WTC11 (cell line): Measurements from ENCODE around the gene GABRG3. TPM values are rescaled to one million over a fixed set of nuclear protein-coding genes. Genes with fewer than 3 reads are reported as not detected.
A peak's percentile ranks its signal among the peaks of the same experiment; 100 is the strongest.

Experiments used
- ATAC-seq: fragments of 200-7000 bp; cut with Tn5 transposase; 2 replicates; pipeline ENCODE4 v1.10.0; 2021; ENCODE audit warnings: mild to moderate bottlenecking, moderate library complexity
- CTCF ChIA-PET: fragments of 300-600 bp; sonication (Branson Sonifier 250); formaldehyde crosslinking; loops from one replicate; lab custom pipeline; 2021; ENCODE audit warnings: antibody characterized with exemption; lab: Charles Lee
- POLR2A ChIA-PET: fragments of 350-600 bp; sonication (Branson Sonifier 250); formaldehyde crosslinking; loops from one replicate; lab custom pipeline; 2021; ENCODE audit warnings: antibody characterized with exemption; lab: Charles Lee
- DNase-seq: peaks from one replicate; pipeline ENCODE4 v3.0.0; 2021; ENCODE audit warnings: low spot score
- H3K27ac Mint-ChIP-seq: 2 replicates; pipeline ENCODE4 v1.8.0; 2021; ENCODE audit warnings: mixed read lengths
- H3K27me3 Mint-ChIP-seq: 2 replicates; pipeline ENCODE4 v1.8.0; 2021; ENCODE audit warnings: low read depth, mild to moderate bottlenecking, moderate library complexity, mixed read lengths
- H3K36me3 Mint-ChIP-seq: 2 replicates; pipeline ENCODE4 v1.8.0; 2021; ENCODE audit warnings: mixed read lengths
- H3K4me1 Mint-ChIP-seq: 2 replicates; pipeline ENCODE4 v1.8.0; 2022; ENCODE audit warnings: mixed read lengths
- H3K4me3 Mint-ChIP-seq: 2 replicates; pipeline ENCODE4 v1.8.0; 2021; ENCODE audit warnings: mild to moderate bottlenecking, moderate library complexity, mixed read lengths
- H3K9me3 Mint-ChIP-seq: 2 replicates; pipeline ENCODE4 v1.8.0; 2021; ENCODE audit warnings: mixed read lengths
- ELF4 ChIP-seq: sonication (generic); formaldehyde crosslinking; IDR thresholded peaks from 2 replicates; pipeline ENCODE4 v1.8.1; 2022; ENCODE audit warnings: low read depth, mild to moderate bottlenecking, moderate library complexity, missing genetic modification reagents
- ETV6 ChIP-seq: sonication (generic); formaldehyde crosslinking; IDR thresholded peaks from 2 replicates; pipeline ENCODE4 v1.8.1; 2022; ENCODE audit warnings: mild to moderate bottlenecking, missing genetic modification reagents
- FOXJ3 ChIP-seq: sonication (generic); formaldehyde crosslinking; IDR thresholded peaks from 2 replicates; pipeline ENCODE4 v1.9.0; 2021; ENCODE audit warnings: missing genetic modification reagents, mild to moderate bottlenecking, borderline replicate concordance
- FOXK1 ChIP-seq: sonication (generic); formaldehyde crosslinking; IDR thresholded peaks from 2 replicates; pipeline ENCODE4 v1.8.0; 2022; ENCODE audit warnings: mild to moderate bottlenecking, moderate library complexity, missing genetic modification reagents
- GRHL2 ChIP-seq: fragments of 250-450 bp; sonication (Bioruptor Pico); IDR thresholded peaks from 2 replicates; pipeline ENCODE4 v1.8.0; 2022; ENCODE audit warnings: mild to moderate bottlenecking, moderate library complexity; ENCODE audit not compliant: insufficient replicate concordance, severe bottlenecking
- HMGXB4 ChIP-seq: sonication (generic); formaldehyde crosslinking; IDR thresholded peaks from 2 replicates; pipeline ENCODE4 v1.8.1; 2023; ENCODE audit warnings: mild to moderate bottlenecking, moderate library complexity, missing genetic modification reagents
- NR3C1 ChIP-seq: sonication (generic); formaldehyde crosslinking; conservative IDR thresholded peaks from 2 replicates; pipeline ENCODE4 v1.8.1; 2023; ENCODE audit warnings: low read depth, mild to moderate bottlenecking, missing genetic modification reagents
- RELA ChIP-seq: sonication (generic); formaldehyde crosslinking; IDR thresholded peaks from 2 replicates; pipeline ENCODE4 v1.8.1; 2022; ENCODE audit warnings: missing genetic modification reagents, mild to moderate bottlenecking, borderline replicate concordance
- RORB ChIP-seq: fragments of 250-450 bp; sonication (Bioruptor Pico); IDR thresholded peaks from 2 replicates; pipeline ENCODE4 v1.9.0; 2021; ENCODE audit warnings: mild to moderate bottlenecking
- SOX15 ChIP-seq: fragments of 250-450 bp; sonication (Bioruptor Pico); IDR thresholded peaks from 2 replicates; pipeline ENCODE4 v1.9.0; 2021; ENCODE audit warnings: mild to moderate bottlenecking
- TEAD1 ChIP-seq: sonication (generic); formaldehyde crosslinking; IDR thresholded peaks from 2 replicates; pipeline ENCODE4 v1.8.0; 2022; ENCODE audit warnings: mild to moderate bottlenecking, missing genetic modification reagents
- ZBTB21 ChIP-seq: sonication (generic); formaldehyde crosslinking; IDR thresholded peaks from 2 replicates; pipeline ENCODE4 v1.8.1; 2023; ENCODE audit warnings: mild to moderate bottlenecking, missing genetic modification reagents, borderline replicate concordance
- ZMAT4 ChIP-seq: fragments of 250-450 bp; sonication (Bioruptor Pico); IDR thresholded peaks from 2 replicates; pipeline ENCODE4 v1.9.0; 2021; ENCODE audit warnings: mild to moderate bottlenecking
- ZNF121 ChIP-seq: sonication (generic); formaldehyde crosslinking; IDR thresholded peaks from 2 replicates; pipeline ENCODE4 v1.8.0; 2023; ENCODE audit warnings: missing genetic modification reagents
- ZNF219 ChIP-seq: sonication (generic); formaldehyde crosslinking; IDR thresholded peaks from 2 replicates; pipeline ENCODE4 v1.8.0; 2023; ENCODE audit warnings: missing genetic modification reagents, mild to moderate bottlenecking, borderline replicate concordance
- ZNF317 ChIP-seq: sonication (generic); formaldehyde crosslinking; IDR thresholded peaks from 2 replicates; pipeline ENCODE4 v1.8.1; 2023; ENCODE audit warnings: low read depth, mild to moderate bottlenecking, moderate library complexity, missing genetic modification reagents, borderline replicate concordance
- ZNF396 ChIP-seq: fragments of 250-450 bp; sonication (Bioruptor Pico); IDR thresholded peaks from 2 replicates; pipeline ENCODE4 v1.8.0; 2021; ENCODE audit warnings: mild to moderate bottlenecking, moderate library complexity, borderline replicate concordance
- total RNA-seq: library from RNA; stranded (reverse); gene quantifications from 3 replicates; pipeline ENCODE4 v1.2.3, GENCODE V29; 2021
- TF ChIP-seq, protein P1 (sequence below): sonication (generic); formaldehyde crosslinking; IDR thresholded peaks from 2 replicates; pipeline ENCODE4 v1.8.1; 2023; ENCODE audit warnings: mild to moderate bottlenecking, missing genetic modification reagents, moderate library complexity
- TF ChIP-seq, protein P2 (sequence below): sonication (generic); formaldehyde crosslinking; IDR thresholded peaks from 2 replicates; pipeline ENCODE4 v1.8.1; 2022; ENCODE audit warnings: low read depth, missing genetic modification reagents, borderline replicate concordance
- TF ChIP-seq, protein P3 (sequence below): sonication (generic); formaldehyde crosslinking; IDR thresholded peaks from 2 replicates; pipeline ENCODE4 v1.8.0; 2023; ENCODE audit warnings: mild to moderate bottlenecking, missing genetic modification reagents
- TF ChIP-seq, protein P4 (sequence below): fragments of 250-450 bp; sonication (Bioruptor Pico); IDR thresholded peaks from 2 replicates; pipeline ENCODE4 v1.9.0; 2021; ENCODE audit warnings: moderate library complexity, mild to moderate bottlenecking, inconsistent platforms, borderline replicate concordance
- TF ChIP-seq, protein P5 (sequence below): fragments of 250-450 bp; sonication (Bioruptor Pico); IDR thresholded peaks from 2 replicates; pipeline ENCODE4 v1.8.0; 2021; ENCODE audit warnings: mild to moderate bottlenecking
- TF ChIP-seq, protein P6 (sequence below): fragments of 200-600 bp; IDR thresholded peaks from 2 replicates; pipeline ENCODE4 v1.8.0; 2022; ENCODE audit warnings: antibody characterized with exemption

GABRG3 gene
- total RNA-seq, 1 experiment from 2014 or later: 0.72 TPM

DNA sequence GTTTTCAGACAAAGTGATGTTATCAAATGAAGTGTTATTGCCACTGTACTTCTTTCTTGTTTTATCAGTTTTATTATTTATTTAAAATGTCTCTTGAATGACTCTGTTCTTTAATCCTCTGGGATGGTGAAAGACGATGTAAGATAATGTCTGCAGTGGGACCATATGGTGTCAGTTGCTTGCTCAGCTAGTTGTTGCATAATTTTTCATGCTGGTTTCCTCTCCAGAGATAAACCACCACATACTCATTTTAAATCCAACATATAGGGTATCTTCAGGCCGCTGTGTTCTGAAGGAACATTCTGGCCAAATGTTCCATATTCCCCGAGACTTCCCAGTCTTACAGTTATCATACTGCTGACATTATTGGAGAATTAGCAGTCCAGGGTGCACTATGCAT lies 75.9 kb downstream of the GABRG3 start:
- Mint-ChIP-seq H3K27me3 (no peaks in the 10 kb centered on the region), H3K4me1 (no peaks in the 10 kb centered on the region), H3K4me3 (no peak overlapping the region), H3K9me3 (peaks cover 6% of the 10 kb centered on the region), H3K27ac (no peak overlapping the region), H3K36me3 (no peaks in the 10 kb centered on the region)
- no peak for TF ChIP-seq TEAD1 (CRISPR knock-in tag)
- TF ChIP-seq ETV6 (CRISPR knock-in tag): no peak
- TF ChIP-seq, protein P1, sequence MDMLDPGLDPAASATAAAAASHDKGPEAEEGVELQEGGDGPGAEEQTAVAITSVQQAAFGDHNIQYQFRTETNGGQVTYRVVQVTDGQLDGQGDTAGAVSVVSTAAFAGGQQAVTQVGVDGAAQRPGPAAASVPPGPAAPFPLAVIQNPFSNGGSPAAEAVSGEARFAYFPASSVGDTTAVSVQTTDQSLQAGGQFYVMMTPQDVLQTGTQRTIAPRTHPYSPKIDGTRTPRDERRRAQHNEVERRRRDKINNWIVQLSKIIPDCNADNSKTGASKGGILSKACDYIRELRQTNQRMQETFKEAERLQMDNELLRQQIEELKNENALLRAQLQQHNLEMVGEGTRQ: no peak
- TF ChIP-seq ZMAT4 (CRISPR knock-in tag): no peak
- no peak for TF ChIP-seq RELA (CRISPR knock-in tag)
- no peak for TF ChIP-seq ZBTB21 (CRISPR knock-in tag)
- no peak for TF ChIP-seq FOXJ3
- TF ChIP-seq, protein P2, sequence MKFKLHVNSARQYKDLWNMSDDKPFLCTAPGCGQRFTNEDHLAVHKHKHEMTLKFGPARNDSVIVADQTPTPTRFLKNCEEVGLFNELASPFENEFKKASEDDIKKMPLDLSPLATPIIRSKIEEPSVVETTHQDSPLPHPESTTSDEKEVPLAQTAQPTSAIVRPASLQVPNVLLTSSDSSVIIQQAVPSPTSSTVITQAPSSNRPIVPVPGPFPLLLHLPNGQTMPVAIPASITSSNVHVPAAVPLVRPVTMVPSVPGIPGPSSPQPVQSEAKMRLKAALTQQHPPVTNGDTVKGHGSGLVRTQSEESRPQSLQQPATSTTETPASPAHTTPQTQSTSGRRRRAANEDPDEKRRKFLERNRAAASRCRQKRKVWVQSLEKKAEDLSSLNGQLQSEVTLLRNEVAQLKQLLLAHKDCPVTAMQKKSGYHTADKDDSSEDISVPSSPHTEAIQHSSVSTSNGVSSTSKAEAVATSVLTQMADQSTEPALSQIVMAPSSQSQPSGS (CRISPR knock-in tag): no peak
- no peak for TF ChIP-seq GRHL2
- ChIA-PET CTCF (interaction anchor here (0.6 to 6.4 kb wide), 3 partner anchors 13 to 684 kb away, joined by 4 to 29 read pairs (median 22); no protein-coding TSS in a partner anchor), POLR2A (no interaction called here)
- no peak for ATAC-seq
- no peak for DNase-seq

- Mint-ChIP-seq H3K36me3 (no peaks in the 10 kb centered on the region), H3K9me3 (peaks cover 6% of the 10 kb centered on the region), H3K4me3 (no peak overlapping the region), H3K27ac (no peak overlapping the region), H3K27me3 (no peaks in the 10 kb centered on the region), H3K4me1 (no peaks in the 10 kb centered on the region)
- POLR2A ChIA-PET: no interaction called here
- no peak for DNase-seq
- CTCF ChIA-PET: interaction anchor here (0.6 to 6.4 kb wide), 8 partner anchors 9 to 1407 kb away, joined by 3 to 29 read pairs (median 6); no protein-coding TSS in a partner anchor
- peak; percentile 55 for ATAC-seq
- TF ChIP-seq, protein P3, sequence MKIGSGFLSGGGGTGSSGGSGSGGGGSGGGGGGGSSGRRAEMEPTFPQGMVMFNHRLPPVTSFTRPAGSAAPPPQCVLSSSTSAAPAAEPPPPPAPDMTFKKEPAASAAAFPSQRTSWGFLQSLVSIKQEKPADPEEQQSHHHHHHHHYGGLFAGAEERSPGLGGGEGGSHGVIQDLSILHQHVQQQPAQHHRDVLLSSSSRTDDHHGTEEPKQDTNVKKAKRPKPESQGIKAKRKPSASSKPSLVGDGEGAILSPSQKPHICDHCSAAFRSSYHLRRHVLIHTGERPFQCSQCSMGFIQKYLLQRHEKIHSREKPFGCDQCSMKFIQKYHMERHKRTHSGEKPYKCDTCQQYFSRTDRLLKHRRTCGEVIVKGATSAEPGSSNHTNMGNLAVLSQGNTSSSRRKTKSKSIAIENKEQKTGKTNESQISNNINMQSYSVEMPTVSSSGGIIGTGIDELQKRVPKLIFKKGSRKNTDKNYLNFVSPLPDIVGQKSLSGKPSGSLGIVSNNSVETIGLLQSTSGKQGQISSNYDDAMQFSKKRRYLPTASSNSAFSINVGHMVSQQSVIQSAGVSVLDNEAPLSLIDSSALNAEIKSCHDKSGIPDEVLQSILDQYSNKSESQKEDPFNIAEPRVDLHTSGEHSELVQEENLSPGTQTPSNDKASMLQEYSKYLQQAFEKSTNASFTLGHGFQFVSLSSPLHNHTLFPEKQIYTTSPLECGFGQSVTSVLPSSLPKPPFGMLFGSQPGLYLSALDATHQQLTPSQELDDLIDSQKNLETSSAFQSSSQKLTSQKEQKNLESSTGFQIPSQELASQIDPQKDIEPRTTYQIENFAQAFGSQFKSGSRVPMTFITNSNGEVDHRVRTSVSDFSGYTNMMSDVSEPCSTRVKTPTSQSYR (CRISPR knock-in tag): no peak
- TF ChIP-seq, protein P4, sequence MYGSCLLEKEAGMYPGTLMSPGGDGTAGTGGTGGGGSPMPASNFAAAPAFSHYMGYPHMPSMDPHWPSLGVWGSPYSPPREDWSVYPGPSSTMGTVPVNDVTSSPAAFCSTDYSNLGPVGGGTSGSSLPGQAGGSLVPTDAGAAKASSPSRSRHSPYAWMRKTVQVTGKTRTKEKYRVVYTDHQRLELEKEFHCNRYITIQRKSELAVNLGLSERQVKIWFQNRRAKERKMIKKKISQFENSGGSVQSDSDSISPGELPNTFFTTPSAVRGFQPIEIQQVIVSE (CRISPR knock-in tag): no peak
- no peak for TF ChIP-seq FOXK1 (CRISPR knock-in tag)
- TF ChIP-seq HMGXB4 (CRISPR knock-in tag): no peak
- TF ChIP-seq, protein P2 (CRISPR knock-in tag): no peak
- TF ChIP-seq ZNF317 (CRISPR knock-in tag): no peak
- no peak for TF ChIP-seq ZNF396 (CRISPR knock-in tag)
- no peak for TF ChIP-seq NR3C1 (CRISPR knock-in tag)
- TF ChIP-seq SOX15 (CRISPR knock-in tag): no peak
- no peak for TF ChIP-seq ZNF219 (CRISPR knock-in tag)
- no peak for TF ChIP-seq ELF4 (CRISPR knock-in tag)
- TF ChIP-seq, protein P5, sequence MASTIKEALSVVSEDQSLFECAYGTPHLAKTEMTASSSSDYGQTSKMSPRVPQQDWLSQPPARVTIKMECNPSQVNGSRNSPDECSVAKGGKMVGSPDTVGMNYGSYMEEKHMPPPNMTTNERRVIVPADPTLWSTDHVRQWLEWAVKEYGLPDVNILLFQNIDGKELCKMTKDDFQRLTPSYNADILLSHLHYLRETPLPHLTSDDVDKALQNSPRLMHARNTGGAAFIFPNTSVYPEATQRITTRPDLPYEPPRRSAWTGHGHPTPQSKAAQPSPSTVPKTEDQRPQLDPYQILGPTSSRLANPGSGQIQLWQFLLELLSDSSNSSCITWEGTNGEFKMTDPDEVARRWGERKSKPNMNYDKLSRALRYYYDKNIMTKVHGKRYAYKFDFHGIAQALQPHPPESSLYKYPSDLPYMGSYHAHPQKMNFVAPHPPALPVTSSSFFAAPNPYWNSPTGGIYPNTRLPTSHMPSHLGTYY: no peak
- no peak for TF ChIP-seq ZNF121 (CRISPR knock-in tag)
- TF ChIP-seq, protein P6, sequence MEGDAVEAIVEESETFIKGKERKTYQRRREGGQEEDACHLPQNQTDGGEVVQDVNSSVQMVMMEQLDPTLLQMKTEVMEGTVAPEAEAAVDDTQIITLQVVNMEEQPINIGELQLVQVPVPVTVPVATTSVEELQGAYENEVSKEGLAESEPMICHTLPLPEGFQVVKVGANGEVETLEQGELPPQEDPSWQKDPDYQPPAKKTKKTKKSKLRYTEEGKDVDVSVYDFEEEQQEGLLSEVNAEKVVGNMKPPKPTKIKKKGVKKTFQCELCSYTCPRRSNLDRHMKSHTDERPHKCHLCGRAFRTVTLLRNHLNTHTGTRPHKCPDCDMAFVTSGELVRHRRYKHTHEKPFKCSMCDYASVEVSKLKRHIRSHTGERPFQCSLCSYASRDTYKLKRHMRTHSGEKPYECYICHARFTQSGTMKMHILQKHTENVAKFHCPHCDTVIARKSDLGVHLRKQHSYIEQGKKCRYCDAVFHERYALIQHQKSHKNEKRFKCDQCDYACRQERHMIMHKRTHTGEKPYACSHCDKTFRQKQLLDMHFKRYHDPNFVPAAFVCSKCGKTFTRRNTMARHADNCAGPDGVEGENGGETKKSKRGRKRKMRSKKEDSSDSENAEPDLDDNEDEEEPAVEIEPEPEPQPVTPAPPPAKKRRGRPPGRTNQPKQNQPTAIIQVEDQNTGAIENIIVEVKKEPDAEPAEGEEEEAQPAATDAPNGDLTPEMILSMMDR: no peak
- no peak for TF ChIP-seq RORB
Measured at GRCh38 chr15:27050163-27050562, 79.2 kb downstream of the GABRG3 start.
